Suprapubic skin (tissue), 4 donors: Measurements from ENCODE around the gene VSTM2B. TPM values are rescaled to one million over a fixed set of nuclear protein-coding genes. Genes with fewer than 3 reads are reported as not detected.

Experiments
- DNase-seq, 2 donors: peaks; one replicate each; pipeline ENCODE4 v3.0.0-alpha.2; 2019; ENCODE audit warnings: low spot score in 2 of 2
- H3K27ac ChIP-seq: fragments of 200-600 bp; sonication (generic); one replicate; pipeline ENCODE4 v1.5.1; 2019
- H3K27me3 ChIP-seq: fragments of 200-600 bp; sonication (generic); one replicate; pipeline ENCODE4 v1.5.1; 2019
- H3K36me3 ChIP-seq: fragments of 200-600 bp; sonication (generic); one replicate; pipeline ENCODE4 v1.5.1; 2019
- H3K4me1 ChIP-seq: fragments of 200-600 bp; sonication (generic); one replicate; pipeline ENCODE4 v1.5.1; 2019
- H3K4me3 ChIP-seq: fragments of 200-600 bp; sonication (generic); one replicate; pipeline ENCODE4 v1.5.1; 2019; ENCODE audit warnings: mild to moderate bottlenecking
- H3K9me3 ChIP-seq: fragments of 200-600 bp; sonication (generic); one replicate; pipeline ENCODE4 v1.5.1; 2019
- CTCF ChIP-seq, 2 donors: fragments of 200-600 bp in 1 of 2; fragments of 450-650 bp in 1 of 2; sonication (generic) in 1 of 2; IDR thresholded peaks; one replicate each; pipeline ENCODE4 v1.5.1; 2016 to 2019; ENCODE audit warnings: antibody characterized with exemption in 2 of 2, mild to moderate bottlenecking in 1 of 2, moderate library complexity in 1 of 2
- EP300 ChIP-seq: sonication (generic); formaldehyde crosslinking; IDR thresholded peaks from one replicate; pipeline ENCODE4 v1.6.1; 2017; ENCODE audit warnings: antibody characterized with exemption
- POLR2A ChIP-seq, 2 donors: fragments of 450-650 bp; IDR thresholded peaks; one replicate each; pipeline ENCODE4 v1.6.1; 2017; ENCODE audit warnings: antibody characterized with exemption in 2 of 2, mild to moderate bottlenecking in 2 of 2, moderate library complexity in 2 of 2
- POLR2AphosphoS5 ChIP-seq, 3 donors: sonication (generic); formaldehyde crosslinking; IDR thresholded peaks; one replicate each; pipeline ENCODE4 v1.6.1; 2017; ENCODE audit warnings: antibody characterized with exemption in 3 of 3
- whole genome bisulfite sequencing: methylation state at CpG from one replicate; pipeline ENCODE4 v1.1.5; 2018; 5-methylcytosine and 5-hydroxymethylcytosine counted together
- total RNA-seq, 4 donors: library from RNA; depleted of rRNA; stranded (reverse); fragments of >200 nt; gene quantifications; one replicate each; pipeline ENCODE4 v1.1.0, GENCODE V29; 2016

The VSTM2B gene
- total RNA-seq, 4 donors from 2014 or later: not detected

GRCh38 chr19:29491491-29491890 is 34.3 kb upstream of the VSTM2B start:
- peaks cover 5% of the 10 kb centered on the region for H3K4me1 ChIP-seq
- no peak overlapping the region for H3K27ac ChIP-seq
- DNase-seq: no peak
- no peak overlapping the region for H3K4me3 ChIP-seq
- H3K9me3 ChIP-seq: no peaks in the 10 kb centered on the region
- 86% methylated on average over 3 of the region's 3 CpGs for WGBS
- H3K27me3 ChIP-seq: peaks cover 11% of the 10 kb centered on the region
- H3K36me3 ChIP-seq: no peaks in the 10 kb centered on the region
- TF ChIP-seq EP300: no peak
- no peak for TF ChIP-seq CTCF (IDR thresholded peaks at IDR 0.05)
- no peak for TF ChIP-seq POLR2A (IDR thresholded peaks at IDR 0.05)
- TF ChIP-seq POLR2AphosphoS5 (IDR thresholded peaks at IDR 0.05): no peak

- no peak for DNase-seq
- no peak for TF ChIP-seq CTCF (IDR thresholded peaks at IDR 0.05)
- TF ChIP-seq POLR2A (IDR thresholded peaks at IDR 0.05): no peak
- TF ChIP-seq EP300: no peak
- no peak for TF ChIP-seq POLR2AphosphoS5 (IDR thresholded peaks at IDR 0.05)
- H3K4me3 ChIP-seq: no peak overlapping the region
Measured at GRCh38 chr19:29491995-29492577, 33.7 kb upstream of the VSTM2B start.

GRCh38 chr19:29492769-29493168 is 33.0 kb upstream of the VSTM2B start:
- Histone ChIP-seq H3K27me3 (peaks cover 11% of the 10 kb centered on the region), H3K36me3 (no peaks in the 10 kb centered on the region), H3K9me3 (no peaks in the 10 kb centered on the region), H3K4me3 (no peak overlapping the region), H3K4me1 (peaks cover 5% of the 10 kb centered on the region), H3K27ac (no peak overlapping the region)
- DNase-seq: no peak
- 2% methylated on average over 7 of the region's 7 CpGs for whole genome bisulfite sequencing
- no peak for TF ChIP-seq POLR2A (IDR thresholded peaks at IDR 0.05)
- TF ChIP-seq CTCF (IDR thresholded peaks at IDR 0.05): no peak
- TF ChIP-seq POLR2AphosphoS5 (IDR thresholded peaks at IDR 0.05): no peak
- TF ChIP-seq EP300: no peak

More at GRCh38 chr19:29491995-29492577, 33.7 kb upstream of the VSTM2B start:
- Histone ChIP-seq H3K27me3 (peaks cover 11% of the 10 kb centered on the region), H3K36me3 (no peaks in the 10 kb centered on the region), H3K9me3 (no peaks in the 10 kb centered on the region), H3K27ac (no peak overlapping the region), H3K4me1 (peaks cover 5% of the 10 kb centered on the region)
- 40% methylated on average over 7 of the region's 7 CpGs for WGBS

- TF ChIP-seq POLR2A (IDR thresholded peaks at IDR 0.05) (no peak), CTCF (IDR thresholded peaks at IDR 0.05) (no peak), POLR2AphosphoS5 (IDR thresholded peaks at IDR 0.05) (no peak), EP300 (no peak)
Measured at GRCh38 chr19:29495091-29495490, 30.7 kb upstream of the VSTM2B start.

GRCh38 chr19:29495901-29496441 is 29.8 kb upstream of the VSTM2B start:
- H3K4me1 ChIP-seq: peaks cover 5% of the 10 kb centered on the region
- no peak for DNase-seq
- no peaks in the 10 kb centered on the region for H3K9me3 ChIP-seq
- WGBS: no CpG with 5 or more reads among the region's 5 CpGs
- H3K4me3 ChIP-seq: no peak overlapping the region
- H3K36me3 ChIP-seq: no peaks in the 10 kb centered on the region
- no peak overlapping the region for H3K27ac ChIP-seq
- peaks cover 11% of the 10 kb centered on the region for H3K27me3 ChIP-seq
- TF ChIP-seq POLR2AphosphoS5 (IDR thresholded peaks at IDR 0.05) (no peak), POLR2A (IDR thresholded peaks at IDR 0.05) (no peak), EP300 (no peak), CTCF (IDR thresholded peaks at IDR 0.05) (no peak)

More at GRCh38 chr19:29495091-29495490, 30.7 kb upstream of the VSTM2B start:
- 95% methylated on average over 4 of the region's 4 CpGs for WGBS
- Histone ChIP-seq H3K27ac (no peak overlapping the region), H3K36me3 (no peaks in the 10 kb centered on the region), H3K4me3 (no peak overlapping the region), H3K9me3 (no peaks in the 10 kb centered on the region), H3K27me3 (peaks cover 11% of the 10 kb centered on the region), H3K4me1 (peaks cover 5% of the 10 kb centered on the region)
- DNase-seq: no peak
